Activated naive CD4-positive, alpha-beta T cell (primary cell): ENCODE results near the gene MYL6B.
"Not testable (repeated sequence)": the region's sequence is repeated elsewhere in the genome, so short reads cannot be mapped to it uniquely, and the experiment has no call there.

Experiments used
- DNase-seq, 4 experiments: peaks; one replicate each; lab custom pipeline; 2025; lab: John Stamatoyannopoulos, UW

MYL6B gene

GRCh38 chr12:56152756-56153677 lies 630 bp downstream of the MYL6B start:
- no peak for DNase-seq

GRCh38 chr12:56153678-56154065 lies 1.3 kb downstream of the MYL6B start:
- DNase-seq: no peak

- no peak for DNase-seq
Observed at GRCh38 chr12:56154246-56154771, 1.9 kb downstream of the MYL6B start.

- no peak for DNase-seq
Observed at GRCh38 chr12:56154818-56155217, 2.4 kb downstream of the MYL6B start.

GRCh38 chr12:56155256-56155845 lies 3.0 kb downstream of the MYL6B start:
- DNase-seq: no peak

- not testable (repeated sequence) for DNase-seq
Observed at GRCh38 chr12:56156464-56157200, 4.2 kb downstream of the MYL6B start.

GRCh38 chr12:56157201-56158028 lies 5.0 kb downstream of the MYL6B start:
- DNase-seq: peak in 3 of 4 experiments; percentile 18 to 44 (median 34)

GRCh38 chr12:56158029-56158925 lies 5.9 kb downstream of the MYL6B start, which contains the start of gene MYL6:
TSS of gene MYL6 (plus strand) at chr12:56158359. CDS start at chr12:56158402, 43 bp downstream.
- DNase-seq: peak; percentile 55 to 78 (median 70)

GRCh38 chr12:56158926-56159461 lies 6.6 kb downstream of the MYL6B start:
- DNase-seq: no peak

- DNase-seq: no peak
Observed at GRCh38 chr12:56159482-56160192, 7.2 kb downstream of the MYL6B start.

GRCh38 chr12:56160193-56160763 lies 7.9 kb downstream of the MYL6B start:
- peak in 2 of 4 experiments; percentile 23 to 49 for DNase-seq

GRCh38 chr12:56160894-56161689 lies 8.7 kb downstream of the MYL6B start:
- no peak for DNase-seq

GRCh38 chr12:56161690-56162351 lies 9.4 kb downstream of the MYL6B start:
- no peak for DNase-seq

GRCh38 chr12:56162468-56163290 lies 10.3 kb downstream of the MYL6B start:
- no peak for DNase-seq

GRCh38 chr12:56163533-56164344 lies 11.4 kb downstream of the MYL6B start:
- DNase-seq: no peak

GRCh38 chr12:56164345-56164729 lies 11.9 kb downstream of the MYL6B start:
- no peak for DNase-seq
